Skeletal muscle tissue (tissue), 4 donors: ENCODE measurements around the gene RYR3. TPM values are rescaled to one million over a fixed set of nuclear protein-coding genes. Genes with fewer than 3 reads are reported as not detected.
"Not testable (repeated sequence)": the region's sequence is repeated elsewhere in the genome, so short reads cannot be mapped to it uniquely, and the experiment has no call there.

Experiments used
- H3K27ac ChIP-seq: one replicate; pipeline ENCODE4 v1.7.0; 2013; ENCODE audit warnings: mild to moderate bottlenecking, low read depth, low read length, inconsistent platforms
- H3K27me3 ChIP-seq, 3 donors: one replicate each; pipeline ENCODE4 v1.7.0; 2013; ENCODE audit warnings: low read length in 3 of 3; ENCODE audit not compliant: control insufficient read depth in 3 of 3, insufficient read depth in 3 of 3
- H3K36me3 ChIP-seq, 3 donors: one replicate each; pipeline ENCODE4 v1.7.0; 2013; ENCODE audit warnings: low read length in 3 of 3; ENCODE audit not compliant: control insufficient read depth in 3 of 3, insufficient read depth in 3 of 3
- H3K4me1 ChIP-seq, 3 donors: one replicate each; pipeline ENCODE4 v1.7.0; 2013; ENCODE audit warnings: low read length in 3 of 3, mild to moderate bottlenecking in 3 of 3; ENCODE audit not compliant: control insufficient read depth in 3 of 3, insufficient read depth in 3 of 3
- H3K4me3 ChIP-seq, 3 donors: one replicate each; pipeline ENCODE4 v1.7.0; 2013; ENCODE audit warnings: low read length in 3 of 3
- H3K9ac ChIP-seq, 3 donors: one replicate each; pipeline ENCODE4 v1.7.0; 2013; ENCODE audit warnings: low read length in 3 of 3, mild to moderate bottlenecking in 3 of 3, moderate library complexity in 2 of 3, low read depth in 1 of 3
- H3K9me3 ChIP-seq, 3 donors: one replicate each; pipeline ENCODE4 v1.7.0; 2013; ENCODE audit warnings: low read length in 3 of 3; ENCODE audit not compliant: control insufficient read depth in 3 of 3
- total RNA-seq: library from RNA; depleted of rRNA; stranded (reverse); fragments of >200 nt; gene quantifications from one replicate; pipeline ENCODE4 v1.2.3, GENCODE V29; 2014
- donor health status: Osteomylitis.

Gene RYR3
- total RNA-seq, 1 donor from 2014 or later: 50.6 TPM

DNA sequence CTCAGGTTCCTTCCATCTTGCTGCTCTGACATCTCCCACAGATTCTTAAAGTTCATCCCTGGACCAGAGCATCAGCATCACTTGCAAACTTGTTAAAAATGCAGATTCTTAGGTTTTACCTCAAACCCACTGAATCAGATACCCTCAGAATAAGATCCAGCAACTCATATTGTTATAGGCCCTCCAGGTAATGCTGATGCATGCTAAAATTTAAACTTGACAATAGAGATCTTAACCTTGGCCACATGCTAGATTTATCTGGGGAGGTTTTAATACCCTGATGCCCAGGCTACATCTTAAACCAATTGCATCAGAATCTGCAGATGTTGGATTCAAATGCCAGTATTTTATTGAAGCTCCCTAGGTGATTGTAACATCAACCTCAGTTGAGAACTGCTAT, 256.9 kb downstream of the RYR3 start:
- no peak overlapping the region for H3K27ac ChIP-seq
- no peak overlapping the region for H3K9ac ChIP-seq
- no peaks in the 10 kb centered on the region for H3K9me3 ChIP-seq
- H3K4me1 ChIP-seq: no peaks in the 10 kb centered on the region
- no peak overlapping the region for H3K4me3 ChIP-seq
- peaks cover 0 to 7% (median 0%) of the 10 kb centered on the region in 3 donors for H3K36me3 ChIP-seq
- H3K27me3 ChIP-seq: no peaks in the 10 kb centered on the region

DNA sequence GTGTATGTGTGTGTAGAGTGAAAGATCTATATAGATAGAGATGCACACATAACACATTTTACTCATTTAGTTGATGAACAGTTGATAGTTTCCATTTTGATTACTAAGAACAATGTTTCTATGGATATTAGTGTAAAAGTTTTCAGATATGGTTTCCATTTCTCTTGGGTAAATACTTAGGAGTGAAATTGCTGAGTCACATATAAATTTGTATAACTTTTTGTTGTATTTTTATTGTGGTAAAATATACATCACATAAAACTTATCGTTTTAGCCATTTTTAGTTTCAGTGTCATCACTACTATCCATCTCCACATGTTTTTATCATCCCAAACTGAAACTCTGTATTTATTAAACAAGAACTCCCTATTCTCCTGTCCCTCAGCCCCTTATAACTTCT, 258.3 kb downstream of the RYR3 start:
- Histone ChIP-seq H3K36me3 (peaks cover 0 to 4% (median 0%) of the 10 kb centered on the region in 3 donors), H3K9ac (no peak overlapping the region), H3K27ac (no peak overlapping the region), H3K4me1 (no peaks in the 10 kb centered on the region), H3K9me3 (no peaks in the 10 kb centered on the region), H3K4me3 (no peak overlapping the region), H3K27me3 (no peaks in the 10 kb centered on the region)

DNA sequence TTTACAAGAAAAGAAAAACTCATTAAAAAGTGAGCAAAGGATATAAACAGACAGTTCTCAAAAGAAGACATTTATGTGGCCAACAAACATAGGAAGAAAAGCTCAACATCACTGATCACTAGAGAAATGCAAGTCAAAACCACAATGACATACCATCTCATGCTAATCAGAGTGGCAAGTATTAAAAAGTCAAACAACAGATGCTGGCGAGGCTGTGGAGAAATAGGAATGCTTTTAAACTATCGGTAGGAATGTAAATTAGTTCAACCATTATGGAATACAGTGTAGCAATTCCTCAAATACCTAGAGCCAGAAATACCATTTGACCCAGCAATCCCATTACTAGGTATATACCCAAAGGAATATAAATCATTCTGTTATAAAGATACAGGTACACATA, 267.1 kb downstream of the RYR3 start:
- not testable (repeated sequence) for H3K27me3 ChIP-seq, H3K9ac ChIP-seq, H3K4me1 ChIP-seq, H3K36me3 ChIP-seq, H3K4me3 ChIP-seq, H3K9me3 ChIP-seq, H3K27ac ChIP-seq

DNA sequence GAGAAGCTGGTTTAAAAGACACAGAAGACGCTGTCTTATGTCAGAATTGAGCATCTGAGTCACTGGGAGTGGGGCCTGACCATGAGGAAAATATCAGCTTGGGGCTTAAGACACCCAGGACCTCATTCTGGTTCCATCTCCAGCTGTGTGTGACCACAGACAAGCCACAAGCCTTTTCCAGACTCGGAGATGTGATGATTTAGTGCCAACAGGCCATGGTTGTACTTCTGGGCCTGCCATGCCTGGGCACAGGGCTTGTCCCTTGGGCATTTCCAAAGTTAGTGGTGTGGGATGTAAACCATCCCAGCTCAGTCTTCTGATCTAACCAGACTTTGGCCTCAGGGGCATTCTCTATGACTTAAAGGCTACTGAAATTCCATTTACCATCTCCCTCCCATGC, 269.8 kb downstream of the RYR3 start:
- H3K36me3 ChIP-seq: no peaks in the 10 kb centered on the region
- H3K9me3 ChIP-seq: no peaks in the 10 kb centered on the region
- H3K4me3 ChIP-seq: no peak overlapping the region
- H3K9ac ChIP-seq: no peak overlapping the region
- H3K27ac ChIP-seq: no peak overlapping the region
- peaks cover 0 to 4% (median 0%) of the 10 kb centered on the region in 3 donors for H3K4me1 ChIP-seq
- H3K27me3 ChIP-seq: no peaks in the 10 kb centered on the region

DNA sequence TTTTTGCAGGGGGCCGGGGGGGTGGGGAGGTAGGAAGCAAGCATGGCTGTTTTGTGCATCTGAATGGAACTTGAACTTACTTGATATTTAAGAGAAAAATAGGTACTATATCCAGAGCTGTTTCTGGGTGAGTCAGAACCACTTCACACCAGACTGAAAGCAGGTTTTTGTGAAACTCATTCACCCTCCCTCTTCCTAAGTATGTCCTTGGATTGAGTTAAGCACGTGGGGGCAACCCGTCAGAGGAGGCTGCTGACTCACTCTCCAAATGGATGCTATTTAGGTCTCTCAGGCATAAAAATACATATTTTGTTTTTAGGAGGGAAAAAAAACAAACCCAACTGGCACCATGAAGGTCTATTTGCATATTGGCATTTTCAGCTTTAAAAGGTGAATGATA, 270.3 kb downstream of the RYR3 start:
- no peaks in the 10 kb centered on the region for H3K27me3 ChIP-seq
- peaks cover 0 to 4% (median 0%) of the 10 kb centered on the region in 3 donors for H3K4me1 ChIP-seq
- H3K27ac ChIP-seq: no peak overlapping the region
- no peaks in the 10 kb centered on the region for H3K9me3 ChIP-seq
- H3K4me3 ChIP-seq: no peak overlapping the region
- H3K9ac ChIP-seq: no peak overlapping the region
- H3K36me3 ChIP-seq: no peaks in the 10 kb centered on the region

DNA sequence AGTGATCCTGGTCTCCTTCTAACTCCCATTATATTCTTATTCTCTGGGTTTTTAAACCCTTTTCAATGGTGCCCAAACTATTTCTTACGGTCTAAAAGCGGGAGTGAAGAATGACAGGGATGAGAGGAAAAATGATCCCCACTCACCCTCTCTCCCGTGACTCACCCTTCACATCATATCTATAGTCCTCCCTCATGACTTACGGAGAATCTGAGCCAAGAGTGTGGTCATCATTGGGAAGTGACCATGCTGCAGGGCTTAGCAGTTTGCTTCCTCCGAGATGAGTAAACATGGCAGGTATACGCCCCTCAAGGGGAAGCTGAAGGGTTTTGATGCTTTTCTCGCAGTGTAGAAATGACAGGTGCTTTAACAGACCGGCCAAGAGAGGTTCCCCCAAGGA, 274.0 kb downstream of the RYR3 start:
- Histone ChIP-seq H3K9ac (no peak overlapping the region), H3K27me3 (no peaks in the 10 kb centered on the region), H3K4me3 (no peak overlapping the region), H3K36me3 (no peaks in the 10 kb centered on the region), H3K27ac (no peak overlapping the region), H3K4me1 (peaks cover 0 to 4% (median 0%) of the 10 kb centered on the region in 3 donors), H3K9me3 (no peaks in the 10 kb centered on the region)

DNA sequence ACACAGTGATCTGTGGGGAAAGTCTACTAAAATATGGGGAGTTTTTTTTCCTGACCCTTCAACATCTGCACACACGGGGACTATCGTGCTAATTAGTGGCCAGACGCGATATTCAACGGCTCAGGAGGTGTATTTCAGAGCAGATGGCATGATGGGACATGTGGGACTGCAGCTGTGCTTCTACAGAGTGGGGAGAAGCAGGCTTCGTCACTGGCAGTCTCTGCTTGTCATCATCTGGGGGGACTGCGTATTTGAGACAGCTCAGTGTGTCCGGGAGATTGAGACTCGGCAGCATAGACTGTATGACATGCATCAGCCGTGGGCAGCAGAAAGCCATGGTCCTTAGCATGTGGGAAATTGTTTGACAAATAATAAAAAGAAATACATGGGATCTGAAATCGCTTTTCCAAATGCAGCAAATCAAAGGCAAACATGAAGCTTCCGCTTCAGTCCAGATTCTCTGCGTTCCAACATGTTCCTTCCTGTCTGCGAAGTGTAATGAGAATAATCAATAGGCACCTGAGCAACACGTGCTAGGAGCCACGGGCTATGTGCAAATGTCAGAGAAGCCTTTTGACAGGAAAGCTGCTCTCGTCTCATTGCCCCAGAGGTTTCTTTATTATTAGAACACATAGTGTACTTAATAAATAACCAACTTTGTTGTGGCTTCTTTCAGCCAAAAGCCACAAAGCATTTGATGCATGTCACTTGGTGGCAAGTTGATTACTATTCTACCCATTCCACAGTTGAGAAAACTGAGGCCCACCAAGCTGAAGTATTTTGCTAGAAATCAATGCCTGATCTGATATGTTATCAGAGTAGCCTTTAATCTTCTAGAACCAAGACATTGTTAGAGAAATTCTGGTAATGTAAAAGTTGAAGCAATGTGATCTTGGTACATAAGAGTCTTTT, 276.3 kb downstream of the RYR3 start:
- no peak overlapping the region for H3K27ac ChIP-seq
- no peaks in the 10 kb centered on the region for H3K36me3 ChIP-seq
- H3K9me3 ChIP-seq: no peaks in the 10 kb centered on the region
- H3K9ac ChIP-seq: no peak overlapping the region
- H3K4me1 ChIP-seq: peaks cover 0 to 4% (median 0%) of the 10 kb centered on the region in 3 donors
- no peak overlapping the region for H3K4me3 ChIP-seq
- no peaks in the 10 kb centered on the region for H3K27me3 ChIP-seq

DNA sequence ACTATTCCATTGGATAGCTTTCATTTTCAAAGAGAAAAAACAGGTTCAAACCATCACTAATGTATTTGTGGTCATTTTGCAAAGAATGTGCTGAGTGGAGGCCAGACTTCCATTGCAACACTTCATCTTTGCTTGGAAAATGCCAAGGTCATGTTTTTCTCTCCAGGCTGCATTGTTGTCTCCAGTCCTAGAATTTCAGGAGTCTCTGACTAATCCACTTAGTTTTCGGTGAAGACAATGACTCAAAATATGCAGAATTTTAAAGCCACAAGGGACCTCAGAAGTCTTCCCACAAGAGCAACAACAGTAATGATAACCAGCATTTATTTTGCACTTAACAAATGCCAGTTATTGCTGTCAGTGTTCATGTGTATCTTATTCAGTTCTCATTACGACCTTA, 277.0 kb downstream of the RYR3 start:
- Histone ChIP-seq H3K4me1 (peaks cover 0 to 4% (median 0%) of the 10 kb centered on the region in 3 donors), H3K9me3 (no peaks in the 10 kb centered on the region)

DNA sequence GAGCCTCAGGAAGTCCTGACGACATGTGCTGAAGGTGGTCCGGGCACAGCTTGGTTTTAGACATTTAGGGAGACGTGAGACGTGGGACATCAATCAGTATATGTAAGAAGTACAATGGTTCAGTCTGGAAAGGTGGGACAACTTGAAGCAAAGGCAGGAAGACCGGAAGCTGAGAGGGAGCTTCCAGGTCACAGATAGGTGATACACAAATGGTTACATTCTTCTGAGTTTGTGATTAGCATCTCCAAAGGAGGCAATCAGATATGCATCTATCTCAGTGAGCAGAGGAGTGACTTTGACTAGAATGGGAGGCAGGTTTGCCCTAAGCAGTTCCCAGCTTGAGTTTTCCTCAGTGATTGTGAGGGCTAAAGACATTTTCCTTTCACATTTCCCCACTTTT, 282.1 kb downstream of the RYR3 start:
- H3K4me3 ChIP-seq: no peak overlapping the region
- no peaks in the 10 kb centered on the region for H3K4me1 ChIP-seq
- H3K9me3 ChIP-seq: no peaks in the 10 kb centered on the region
- H3K36me3 ChIP-seq: no peaks in the 10 kb centered on the region
- no peak overlapping the region for H3K9ac ChIP-seq
- no peaks in the 10 kb centered on the region for H3K27me3 ChIP-seq
- H3K27ac ChIP-seq: no peak overlapping the region

More for the DNA sequence above, 277.0 kb downstream of the RYR3 start:
- H3K9ac ChIP-seq: no peak overlapping the region
- H3K36me3 ChIP-seq: no peaks in the 10 kb centered on the region
- no peak overlapping the region for H3K27ac ChIP-seq
- H3K27me3 ChIP-seq: no peaks in the 10 kb centered on the region
- no peak overlapping the region for H3K4me3 ChIP-seq

DNA sequence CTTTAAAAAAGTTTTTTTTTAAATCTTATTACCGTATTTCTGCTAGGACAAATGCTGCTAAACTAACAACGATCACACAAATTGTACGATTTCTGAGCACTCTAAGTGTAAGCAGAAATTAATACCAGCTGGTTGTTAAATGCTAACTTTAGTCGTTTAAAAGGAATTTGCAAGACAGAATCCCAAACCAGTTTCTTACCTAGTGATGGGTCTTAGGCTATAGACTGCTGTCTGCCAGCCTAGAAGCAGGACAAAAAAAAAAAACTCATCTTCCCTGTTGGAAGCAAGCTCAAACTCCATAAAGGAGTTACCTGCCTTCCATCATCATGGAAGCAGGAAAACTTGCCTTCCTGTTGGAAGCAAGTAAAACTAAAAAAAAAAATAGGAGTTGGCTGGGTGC, 287.6 kb downstream of the RYR3 start:
- H3K36me3 ChIP-seq, H3K4me1 ChIP-seq, H3K9me3 ChIP-seq, H3K9ac ChIP-seq, H3K27ac ChIP-seq, H3K4me3 ChIP-seq, H3K27me3 ChIP-seq: not testable (repeated sequence)
